BE2C (cell line): ENCODE results near the gene ZNHIT3.

ENCODE experiments used
- DNase-seq: peaks from one replicate; pipeline ENCODE4 v3.0.0-alpha.2; 2020
- H3K27me3 ChIP-seq: fragments of 250-450 bp; sonication (Bioruptor Pico); 2 replicates; pipeline ENCODE4 v1.5.1; 2020; ENCODE audit warnings: mild to moderate bottlenecking
- H3K36me3 ChIP-seq: fragments of 250-450 bp; sonication (Bioruptor Pico); 2 replicates; pipeline ENCODE4 v1.5.1; 2020; ENCODE audit warnings: mild to moderate bottlenecking
- H3K4me1 ChIP-seq: fragments of 250-450 bp; sonication (Bioruptor Pico); 2 replicates; pipeline ENCODE4 v1.5.1; 2020
- H3K4me3 ChIP-seq: 2 replicates; pipeline ENCODE4 v1.5.1; 2011; ENCODE audit warnings: low read depth, low read length
- H3K9me3 ChIP-seq: fragments of 250-450 bp; sonication (Bioruptor Pico); 2 replicates; pipeline ENCODE4 v1.5.1; 2020
- TF ChIP-seq, protein P1 (sequence below): IDR thresholded peaks from 2 replicates; pipeline ENCODE4 v1.5.1; 2012; ENCODE audit warnings: mild to moderate bottlenecking, low read depth, low read length

The ZNHIT3 gene

DNA sequence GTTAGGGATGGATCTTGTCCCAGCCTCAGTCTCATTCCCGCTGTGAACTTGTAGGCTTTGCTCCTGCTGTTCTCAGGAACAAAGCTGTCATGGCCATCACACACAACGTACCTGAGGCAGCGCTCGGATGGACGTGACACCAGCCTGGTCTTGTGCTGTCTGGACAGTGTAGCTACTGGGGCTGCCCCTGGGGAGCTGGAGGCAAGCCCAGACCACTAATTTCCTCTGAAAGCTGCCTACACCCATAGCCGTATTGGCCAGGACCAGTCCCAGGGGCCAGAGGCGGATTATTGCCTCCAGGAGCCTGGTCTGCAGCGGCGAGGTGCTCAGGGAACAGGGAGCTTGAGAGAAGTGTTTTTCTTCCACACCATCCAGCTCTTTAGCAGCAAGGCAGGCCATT is 11.7 kb downstream of the ZNHIT3 start:
- TF ChIP-seq, protein P1, sequence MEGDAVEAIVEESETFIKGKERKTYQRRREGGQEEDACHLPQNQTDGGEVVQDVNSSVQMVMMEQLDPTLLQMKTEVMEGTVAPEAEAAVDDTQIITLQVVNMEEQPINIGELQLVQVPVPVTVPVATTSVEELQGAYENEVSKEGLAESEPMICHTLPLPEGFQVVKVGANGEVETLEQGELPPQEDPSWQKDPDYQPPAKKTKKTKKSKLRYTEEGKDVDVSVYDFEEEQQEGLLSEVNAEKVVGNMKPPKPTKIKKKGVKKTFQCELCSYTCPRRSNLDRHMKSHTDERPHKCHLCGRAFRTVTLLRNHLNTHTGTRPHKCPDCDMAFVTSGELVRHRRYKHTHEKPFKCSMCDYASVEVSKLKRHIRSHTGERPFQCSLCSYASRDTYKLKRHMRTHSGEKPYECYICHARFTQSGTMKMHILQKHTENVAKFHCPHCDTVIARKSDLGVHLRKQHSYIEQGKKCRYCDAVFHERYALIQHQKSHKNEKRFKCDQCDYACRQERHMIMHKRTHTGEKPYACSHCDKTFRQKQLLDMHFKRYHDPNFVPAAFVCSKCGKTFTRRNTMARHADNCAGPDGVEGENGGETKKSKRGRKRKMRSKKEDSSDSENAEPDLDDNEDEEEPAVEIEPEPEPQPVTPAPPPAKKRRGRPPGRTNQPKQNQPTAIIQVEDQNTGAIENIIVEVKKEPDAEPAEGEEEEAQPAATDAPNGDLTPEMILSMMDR: no peak
- Histone ChIP-seq H3K4me3 (0 out of 2 replicates have a peak overlapping the region, but pooled peaks have one; percentile 2), H3K27me3 (no peaks in the 10 kb centered on the region), H3K4me1 (peaks cover 16% of the 10 kb centered on the region), H3K36me3 (peaks cover 56% of the 10 kb centered on the region), H3K9me3 (no peaks in the 10 kb centered on the region)
- DNase-seq: peak; percentile 83

DNA sequence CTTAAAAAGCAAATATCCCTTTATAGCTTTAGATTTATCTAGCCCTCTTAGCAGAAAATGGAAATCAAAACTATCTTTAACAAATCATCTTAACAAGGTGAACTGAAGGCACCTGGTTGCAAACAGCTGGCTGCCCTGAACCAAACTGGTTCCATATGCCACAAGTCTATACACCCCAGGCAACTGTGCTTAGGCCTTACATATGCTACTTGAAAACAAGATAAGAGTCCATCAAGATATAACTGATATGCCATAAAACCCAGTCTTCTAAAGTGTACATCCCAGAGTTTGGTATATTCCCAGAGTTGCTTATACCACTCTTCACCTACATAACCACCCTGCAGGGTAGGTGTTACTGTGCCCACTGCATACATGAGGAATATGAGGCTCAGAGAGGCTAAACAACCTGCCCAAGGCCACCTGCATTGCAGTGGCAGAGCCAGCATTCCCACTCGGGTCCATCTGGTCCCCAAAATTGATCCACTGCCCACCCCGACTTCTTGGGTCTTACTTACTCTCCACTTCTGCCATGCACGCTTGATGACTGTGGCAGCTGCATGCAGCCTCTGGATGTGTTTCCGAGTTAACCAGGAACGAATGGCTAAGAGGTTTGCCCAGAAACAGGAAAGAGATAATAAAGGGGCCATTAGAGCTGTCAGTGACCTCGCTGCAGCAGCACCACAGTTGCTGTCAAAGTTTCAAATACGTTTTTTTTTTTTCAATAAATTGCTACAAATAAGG is 12.2 kb downstream of the ZNHIT3 start:
- Histone ChIP-seq H3K4me3 (peak overlapping the region; percentile 12; the same call in 1 of the 2 replicates), H3K36me3 (peaks cover 56% of the 10 kb centered on the region), H3K27me3 (no peaks in the 10 kb centered on the region), H3K4me1 (peaks cover 16% of the 10 kb centered on the region), H3K9me3 (no peaks in the 10 kb centered on the region)
- TF ChIP-seq, protein P1: no peak
- peak; percentile 35 for DNase-seq

DNA sequence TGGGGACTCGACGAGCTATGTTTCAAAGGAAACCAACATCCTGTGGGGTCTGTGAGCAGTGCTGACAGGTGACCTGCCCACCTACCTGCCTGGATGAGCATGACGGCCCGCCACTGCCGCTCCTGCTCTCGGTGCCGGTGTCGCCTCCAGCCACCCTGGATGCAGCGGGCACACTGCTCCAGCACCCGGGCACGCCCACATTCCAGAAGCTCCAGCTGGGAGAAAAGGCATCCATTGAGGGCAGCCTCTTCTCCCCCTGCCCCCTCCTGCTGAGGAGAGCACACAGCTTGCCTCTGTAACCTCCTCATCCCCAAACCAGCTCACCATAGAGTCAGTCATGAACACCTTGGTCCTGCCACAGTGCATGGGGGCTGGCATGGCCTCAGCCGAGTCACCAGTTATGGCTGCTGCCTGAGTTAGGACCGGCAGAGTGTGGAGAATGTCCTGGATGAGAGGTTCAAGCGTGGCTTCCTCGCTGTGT is 14.3 kb downstream of the ZNHIT3 start:
- peaks cover 50% of the 10 kb centered on the region for H3K36me3 ChIP-seq
- no peak for DNase-seq

DNA sequence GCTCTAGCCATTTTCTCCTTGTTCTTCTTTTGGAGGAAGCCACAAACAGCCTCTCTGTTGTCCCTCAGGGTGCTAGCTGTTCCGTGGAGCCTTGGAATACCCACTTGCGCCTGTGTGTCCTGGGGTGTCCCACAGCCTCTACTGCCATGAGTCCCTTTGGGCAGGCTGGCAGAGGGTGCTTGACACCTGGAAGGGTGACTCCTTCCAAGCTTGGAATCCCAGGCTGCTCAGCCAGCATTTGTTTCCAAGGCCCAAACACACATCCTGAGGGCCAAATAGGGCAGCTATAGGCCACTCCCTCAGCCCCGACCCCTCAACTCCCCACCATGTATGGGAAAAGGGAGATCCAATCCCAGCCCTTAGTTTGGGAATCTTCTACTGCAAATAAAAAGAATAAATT is 14.9 kb downstream of the ZNHIT3 start:
- no peaks in the 10 kb centered on the region for H3K27me3 ChIP-seq
- H3K4me3 ChIP-seq: no peak overlapping the region
- no peak for DNase-seq
- H3K36me3 ChIP-seq: peaks cover 48% of the 10 kb centered on the region
- TF ChIP-seq, protein P1: no peak
- H3K4me1 ChIP-seq: peaks cover 16% of the 10 kb centered on the region
- no peaks in the 10 kb centered on the region for H3K9me3 ChIP-seq

More for the DNA sequence above, 14.3 kb downstream of the ZNHIT3 start:
- H3K4me3 ChIP-seq: no peak overlapping the region
- peaks cover 16% of the 10 kb centered on the region for H3K4me1 ChIP-seq
- H3K9me3 ChIP-seq: no peaks in the 10 kb centered on the region
- H3K27me3 ChIP-seq: no peaks in the 10 kb centered on the region
- TF ChIP-seq, protein P1: no peak

DNA sequence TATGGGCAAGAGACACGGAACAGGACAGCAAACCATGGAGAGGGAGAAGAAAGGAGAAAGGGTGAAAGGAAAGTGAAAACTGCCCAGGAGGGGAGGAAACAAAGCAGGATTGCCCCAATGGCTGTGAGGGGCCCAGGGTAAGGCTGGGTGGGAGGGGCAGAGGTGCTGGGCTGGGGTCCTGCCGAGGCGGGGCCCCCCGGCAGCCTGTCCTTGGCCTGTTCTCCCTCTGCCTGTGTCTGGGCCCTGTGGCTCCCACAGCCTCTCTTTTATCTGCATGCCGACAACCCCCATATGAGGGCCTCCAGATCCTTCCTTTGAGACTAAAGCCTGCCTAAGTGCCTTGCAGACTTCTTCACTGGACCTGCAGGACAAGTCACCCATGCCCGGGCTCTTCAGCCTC is 15.5 kb downstream of the ZNHIT3 start:
- Histone ChIP-seq H3K4me1 (peaks cover 16% of the 10 kb centered on the region), H3K27me3 (no peaks in the 10 kb centered on the region), H3K36me3 (peaks cover 46% of the 10 kb centered on the region), H3K4me3 (no peak overlapping the region), H3K9me3 (no peaks in the 10 kb centered on the region)
- no peak for DNase-seq
- TF ChIP-seq, protein P1: no peak

DNA sequence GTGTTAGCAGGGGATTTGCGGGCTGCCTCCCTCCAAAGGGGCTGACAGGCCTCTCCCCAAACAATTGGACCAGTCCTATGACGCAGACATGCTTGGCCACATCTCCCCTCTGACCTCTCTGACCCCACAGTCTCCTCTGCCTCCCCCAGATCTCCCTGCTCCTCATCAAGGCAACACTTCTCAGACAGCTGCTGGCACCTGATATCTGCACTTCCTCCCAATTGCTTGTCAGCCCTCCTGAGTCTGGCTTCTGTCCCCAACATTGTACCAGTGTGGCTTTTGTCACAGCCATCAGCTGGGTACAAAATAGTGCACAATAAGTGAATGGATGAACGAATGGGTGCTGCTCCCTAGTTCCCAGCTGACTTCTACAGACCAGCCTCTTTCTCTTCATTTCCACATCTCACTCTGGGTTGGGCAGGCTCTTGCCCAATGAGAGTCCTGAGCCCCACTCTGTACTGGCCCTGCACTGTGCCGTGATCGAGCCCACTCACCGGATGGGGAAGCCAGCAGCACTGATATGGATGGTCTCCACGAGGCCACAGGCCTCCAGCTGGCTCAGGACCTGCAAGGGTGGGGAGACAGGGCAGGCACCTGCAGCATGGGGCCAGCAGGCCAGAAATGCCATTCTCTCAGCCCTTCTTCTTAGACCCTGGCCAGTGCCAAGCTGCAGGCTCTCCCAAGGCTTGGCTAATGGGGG is 17.1 kb downstream of the ZNHIT3 start:
- Histone ChIP-seq H3K4me1 (peaks cover 7% of the 10 kb centered on the region), H3K4me3 (no peak overlapping the region), H3K36me3 (peaks cover 42% of the 10 kb centered on the region), H3K27me3 (no peaks in the 10 kb centered on the region), H3K9me3 (no peaks in the 10 kb centered on the region)
- TF ChIP-seq, protein P1: no peak
- DNase-seq: no peak
